GM19468 (cell line): ENCODE results near the gene PYGB.
A peak's percentile ranks its signal among the peaks of the same experiment; 100 is the strongest.

Experiments
- ATAC-seq: cut with Tn5 transposase; IDR thresholded peaks from one replicate; pipeline ENCODE4 v1.9.1; 2021; ENCODE audit warnings: mild to moderate bottlenecking, moderate library complexity, moderate number of reproducible peaks; ENCODE audit not compliant: unreplicated experiment; ENCODE audit errors: extremely low read depth

The PYGB gene

DNA sequence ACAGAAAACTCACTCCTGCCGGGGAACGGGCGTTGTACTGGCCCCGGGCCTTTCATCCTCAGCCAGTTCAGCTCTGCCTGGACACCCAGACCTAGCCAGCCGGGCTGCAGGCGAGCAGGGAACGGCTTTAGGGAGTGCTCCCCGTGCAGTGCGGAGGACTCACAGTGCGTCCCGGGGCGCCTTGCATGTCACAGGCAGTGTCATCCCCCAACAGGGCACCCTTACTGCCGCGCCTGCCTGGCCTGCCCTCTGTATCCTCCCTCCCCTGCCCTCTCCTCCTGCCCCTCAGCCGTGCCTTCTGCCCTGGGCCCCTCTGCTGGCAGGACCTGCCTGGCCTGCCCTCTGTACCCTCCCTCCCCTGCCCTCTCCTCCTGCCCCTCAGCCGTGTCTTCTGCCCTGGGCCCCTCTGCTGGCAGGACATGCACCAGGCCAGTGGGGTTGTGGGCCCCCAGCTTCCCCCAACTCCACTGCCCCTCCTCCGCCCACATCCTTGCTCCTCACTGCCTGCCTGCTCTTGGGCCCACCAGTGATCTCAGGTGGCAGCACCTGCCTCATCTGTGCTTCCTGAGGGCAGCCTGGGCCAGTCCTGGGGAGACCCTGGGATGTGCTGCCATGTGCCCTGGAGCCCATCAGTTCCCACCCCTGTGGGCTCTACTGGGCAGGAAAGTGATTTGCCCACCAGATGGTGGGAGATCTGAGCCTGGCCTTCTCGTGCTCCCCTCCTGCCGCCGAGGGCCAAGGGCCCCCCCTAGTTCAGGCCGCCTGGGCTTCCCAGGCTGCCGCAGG, 43.0 kb downstream of the PYGB start:
- ATAC-seq, result no peak

DNA sequence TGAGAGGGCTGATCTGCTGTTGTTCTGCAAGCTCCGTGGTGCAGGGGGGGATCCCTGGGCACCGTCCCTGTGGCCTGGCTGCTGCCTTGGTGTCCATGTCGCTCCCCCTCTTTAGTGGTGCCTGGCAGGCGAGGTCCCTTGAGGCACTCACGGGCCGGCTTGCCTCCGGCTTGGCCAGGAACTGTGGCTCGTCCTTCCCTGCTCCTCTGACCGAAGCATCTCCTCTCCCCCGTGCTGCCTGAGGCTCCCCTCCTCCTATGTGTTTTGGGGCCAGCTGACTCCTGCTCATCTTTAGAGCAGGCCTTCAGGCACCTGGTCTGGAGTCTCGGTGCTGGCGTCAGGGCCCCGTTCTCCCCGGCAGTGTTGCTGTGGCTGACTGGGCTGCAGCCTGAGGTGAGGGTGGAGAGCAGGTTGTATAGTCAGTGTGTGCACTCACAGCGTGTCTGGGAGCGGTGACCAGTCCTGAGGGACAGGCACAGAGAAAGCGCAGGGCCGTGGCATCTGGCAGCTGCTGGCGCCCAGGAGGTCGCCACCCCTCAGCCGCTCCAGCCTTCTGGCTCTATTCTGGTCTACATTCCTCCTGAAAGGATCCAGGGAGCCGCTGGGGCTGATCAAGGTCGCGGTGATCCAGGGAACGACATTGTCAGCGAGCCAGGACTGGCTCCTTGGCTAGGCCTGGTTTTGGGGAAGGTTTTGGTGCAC, 43.7 kb downstream of the PYGB start:
- ATAC-seq, result no peak

DNA sequence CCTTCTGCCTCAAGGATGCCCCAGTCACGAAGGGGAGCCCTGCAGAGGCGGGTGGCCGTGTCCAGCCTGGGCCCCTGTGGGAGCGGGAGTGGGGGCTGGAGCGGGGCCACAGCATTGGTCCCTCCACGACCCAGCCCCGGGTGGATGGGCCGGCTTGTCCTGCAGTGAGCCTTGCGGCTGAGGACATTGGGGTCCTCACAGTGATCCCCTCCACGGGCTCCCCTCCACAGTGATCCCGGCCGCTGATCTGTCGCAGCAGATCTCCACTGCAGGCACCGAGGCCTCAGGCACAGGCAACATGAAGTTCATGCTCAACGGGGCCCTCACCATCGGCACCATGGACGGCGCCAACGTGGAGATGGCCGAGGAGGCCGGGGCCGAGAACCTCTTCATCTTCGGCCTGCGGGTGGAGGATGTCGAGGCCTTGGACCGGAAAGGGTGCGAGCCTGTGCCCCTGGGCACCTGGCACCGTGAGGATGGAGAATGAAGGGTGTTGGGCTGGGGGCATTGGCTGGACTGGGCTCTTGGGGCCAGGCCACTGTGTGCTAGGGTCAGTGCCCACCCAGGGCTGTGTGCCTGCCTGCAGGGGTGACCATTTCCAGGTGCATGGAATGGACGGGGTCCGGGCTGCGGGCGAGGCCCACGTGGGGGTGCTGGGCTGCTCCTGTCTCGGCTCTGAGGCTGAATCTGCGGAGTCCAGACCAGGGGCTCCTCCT, 44.4 kb downstream of the PYGB start:
- no peak for ATAC-seq

DNA sequence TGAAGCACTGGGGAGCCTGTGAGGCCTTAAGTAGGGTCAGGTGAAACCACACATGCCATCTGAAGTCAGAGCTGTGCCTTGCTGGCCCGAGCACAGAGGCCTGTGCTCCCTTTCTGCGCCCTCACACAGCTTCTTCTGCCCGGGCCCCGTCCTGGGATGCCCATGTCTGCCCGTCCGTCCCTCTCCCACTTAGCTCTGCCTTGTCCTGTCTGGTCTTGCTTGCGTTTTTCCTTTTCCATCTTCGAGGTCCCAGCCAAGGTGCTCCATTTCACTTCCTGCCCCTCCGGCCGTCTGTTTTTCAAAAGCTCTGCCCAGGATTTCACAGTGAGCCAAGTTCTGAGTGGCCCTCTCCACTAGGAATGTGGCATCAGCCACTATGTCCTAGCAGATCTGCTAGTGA, 45.6 kb downstream of the PYGB start:
- ATAC-seq, result no peak

DNA sequence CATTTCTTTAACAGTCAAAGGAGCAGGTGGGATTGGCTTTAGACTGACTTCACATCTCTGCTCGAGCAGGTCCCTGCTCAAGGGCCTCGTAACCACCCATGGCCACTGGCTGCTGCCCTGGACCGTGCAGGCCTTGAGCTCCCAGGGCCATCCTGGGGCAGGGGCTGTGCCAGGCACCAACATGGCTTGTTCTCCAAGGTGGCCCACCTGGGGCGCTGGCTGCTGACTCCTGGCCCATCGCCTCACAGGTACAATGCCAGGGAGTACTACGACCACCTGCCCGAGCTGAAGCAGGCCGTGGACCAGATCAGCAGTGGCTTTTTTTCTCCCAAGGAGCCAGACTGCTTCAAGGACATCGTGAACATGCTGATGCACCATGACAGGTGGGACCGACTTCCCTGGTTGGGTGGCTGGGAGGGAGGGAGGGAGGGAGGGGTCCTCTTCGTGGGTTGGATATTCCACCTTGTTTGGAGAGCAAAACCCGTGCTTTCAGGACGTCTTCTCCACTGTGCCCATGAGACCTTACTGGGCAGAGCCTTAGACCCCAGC, 46.1 kb downstream of the PYGB start:
- ATAC-seq, result no peak

DNA sequence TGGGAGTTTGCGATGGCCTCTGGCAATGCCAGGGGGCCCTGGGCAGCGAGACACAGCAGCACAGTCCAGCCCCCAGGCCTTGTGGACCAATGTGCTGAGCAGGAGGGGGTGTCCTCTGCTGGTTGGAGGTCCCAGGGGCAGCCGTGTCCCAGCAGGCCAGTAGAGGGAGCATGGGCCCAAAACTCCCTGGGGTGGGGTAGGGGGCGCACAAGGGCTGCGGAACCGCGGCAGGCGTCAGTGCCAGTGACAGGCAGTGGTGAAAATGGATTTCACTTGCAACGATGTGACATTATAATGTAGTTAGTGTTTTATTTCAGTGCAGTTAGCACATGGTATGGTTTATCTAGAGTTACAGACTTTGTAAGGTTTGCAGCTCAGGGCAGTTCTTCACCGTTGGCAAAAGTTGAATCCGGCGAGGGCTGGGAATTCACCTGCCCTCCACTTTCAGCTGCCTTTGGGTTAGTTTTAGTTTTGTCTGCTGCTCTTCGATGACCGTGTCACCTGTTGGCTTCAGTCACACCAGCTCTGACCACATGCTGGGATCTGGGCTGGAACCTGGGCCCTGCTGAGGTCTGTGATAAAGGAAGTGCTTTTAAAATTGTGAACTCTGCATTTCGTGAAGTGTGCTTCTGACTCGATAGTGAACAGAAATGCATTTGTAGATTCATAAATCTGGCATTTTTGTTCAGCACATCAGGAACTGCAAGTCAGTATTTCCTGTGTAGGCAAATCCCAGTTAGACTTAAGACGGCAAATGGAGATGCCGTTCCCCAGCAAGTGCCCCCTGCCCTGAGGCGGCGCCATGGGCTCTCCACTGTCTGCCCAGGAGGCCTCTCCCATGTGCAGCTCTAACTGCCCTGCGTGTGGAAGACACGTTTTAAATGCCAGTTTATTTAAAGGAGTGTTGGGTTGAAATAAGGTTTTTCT, 46.8 kb downstream of the PYGB start:
- ATAC-seq, result no peak

DNA sequence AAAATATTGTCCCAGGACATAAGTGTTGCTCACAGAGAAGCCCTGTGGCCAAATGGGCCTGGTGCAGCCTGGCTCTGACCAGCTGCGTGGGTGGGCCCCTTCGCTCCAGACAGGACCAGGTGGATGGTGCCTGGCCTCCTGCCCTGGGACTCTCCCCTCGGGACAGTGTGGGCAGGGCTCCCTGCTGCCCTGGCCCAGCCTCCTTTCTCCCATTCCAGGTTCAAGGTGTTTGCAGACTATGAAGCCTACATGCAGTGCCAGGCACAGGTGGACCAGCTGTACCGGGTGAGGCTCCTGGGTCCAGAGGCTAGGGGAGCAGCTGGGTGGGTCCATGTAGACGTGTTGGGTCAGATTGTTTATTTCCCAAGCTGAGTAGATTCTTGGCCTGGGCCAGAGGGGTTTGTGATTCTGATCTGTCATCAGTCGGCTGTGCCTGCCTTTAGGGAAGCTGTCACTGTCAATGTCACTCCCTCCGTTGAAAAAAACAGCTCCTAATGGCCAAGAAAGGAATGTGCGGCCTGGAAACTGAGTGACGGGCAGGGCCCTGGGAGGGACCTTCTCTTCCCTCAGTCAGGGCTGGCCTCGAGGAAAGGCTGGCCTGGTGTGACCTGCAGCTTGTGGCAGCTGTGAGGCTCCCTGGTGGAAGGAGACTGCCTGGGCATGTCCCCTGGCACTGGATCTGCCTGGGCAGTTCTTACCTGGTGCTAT, 47.7 kb downstream of the PYGB start:
- no peak for ATAC-seq

DNA sequence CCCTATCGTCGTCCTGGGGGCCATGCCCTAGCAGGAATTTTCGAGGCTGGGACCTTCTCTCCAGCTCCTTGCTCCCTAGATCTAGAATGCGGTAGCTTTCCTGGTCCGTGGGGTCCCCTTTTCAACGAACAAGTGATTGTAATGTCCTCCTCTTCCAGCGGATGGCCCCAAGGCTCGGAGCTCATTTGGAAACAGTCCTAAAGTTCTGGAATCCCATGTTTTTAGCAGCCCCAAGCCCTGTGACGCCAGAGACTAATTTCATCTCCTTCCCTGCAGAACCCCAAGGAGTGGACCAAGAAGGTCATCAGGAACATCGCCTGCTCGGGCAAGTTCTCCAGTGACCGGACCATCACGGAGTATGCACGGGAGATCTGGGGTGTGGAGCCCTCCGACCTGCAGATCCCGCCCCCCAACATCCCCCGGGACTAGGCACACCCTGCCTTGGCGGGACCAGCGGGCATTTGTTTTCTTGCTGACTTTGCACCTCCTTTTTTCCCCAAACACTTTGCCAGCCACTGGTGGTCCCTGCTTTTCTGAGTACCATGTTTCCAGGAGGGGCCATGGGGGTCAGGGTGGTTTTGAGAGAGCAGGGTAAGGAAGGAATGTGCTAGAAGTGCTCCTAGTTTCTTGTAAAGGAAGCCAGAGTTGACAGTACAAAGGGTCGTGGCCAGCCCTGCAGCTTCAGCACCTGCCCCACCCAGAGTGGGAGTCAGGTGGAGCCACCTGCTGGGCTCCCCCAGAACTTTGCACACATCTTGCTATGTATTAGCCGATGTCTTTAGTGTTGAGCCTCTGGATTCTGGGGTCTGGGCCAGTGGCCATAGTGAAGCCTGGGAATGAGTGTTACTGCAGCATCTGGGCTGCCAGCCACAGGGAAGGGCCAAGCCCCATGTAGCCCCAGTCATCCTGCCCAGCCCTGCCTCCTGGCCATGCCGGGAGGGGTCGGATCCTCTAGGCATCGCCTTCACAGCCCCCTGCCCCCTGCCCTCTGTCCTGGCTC, 48.5 kb downstream of the PYGB start:
- ATAC-seq, result peak; percentile 15

DNA sequence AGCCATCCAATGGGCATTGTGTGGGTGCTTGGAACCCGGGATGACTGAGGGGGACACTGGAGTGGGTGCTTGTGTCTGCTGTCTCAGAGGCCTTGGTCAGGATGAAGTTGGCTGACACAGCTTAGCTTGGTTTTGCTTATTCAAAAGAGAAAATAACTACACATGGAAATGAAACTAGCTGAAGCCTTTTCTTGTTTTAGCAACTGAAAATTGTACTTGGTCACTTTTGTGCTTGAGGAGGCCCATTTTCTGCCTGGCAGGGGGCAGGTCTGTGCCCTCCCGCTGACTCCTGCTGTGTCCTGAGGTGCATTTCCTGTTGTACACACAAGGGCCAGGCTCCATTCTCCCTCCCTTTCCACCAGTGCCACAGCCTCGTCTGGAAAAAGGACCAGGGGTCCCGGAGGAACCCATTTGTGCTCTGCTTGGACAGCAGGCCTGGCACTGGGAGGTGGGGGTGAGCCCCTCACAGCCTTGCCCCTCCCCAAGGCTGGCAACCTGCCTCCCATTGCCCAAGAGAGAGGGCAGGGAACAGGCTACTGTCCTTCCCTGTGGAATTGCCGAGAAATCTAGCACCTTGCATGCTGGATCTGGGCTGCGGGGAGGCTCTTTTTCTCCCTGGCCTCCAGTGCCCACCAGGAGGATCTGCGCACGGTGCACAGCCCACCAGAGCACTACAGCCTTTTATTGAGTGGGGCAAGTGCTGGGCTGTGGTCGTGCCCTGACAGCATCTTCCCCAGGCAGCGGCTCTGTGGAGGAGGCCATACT, 49.4 kb downstream of the PYGB start:
- peak; percentile 63 for ATAC-seq

DNA sequence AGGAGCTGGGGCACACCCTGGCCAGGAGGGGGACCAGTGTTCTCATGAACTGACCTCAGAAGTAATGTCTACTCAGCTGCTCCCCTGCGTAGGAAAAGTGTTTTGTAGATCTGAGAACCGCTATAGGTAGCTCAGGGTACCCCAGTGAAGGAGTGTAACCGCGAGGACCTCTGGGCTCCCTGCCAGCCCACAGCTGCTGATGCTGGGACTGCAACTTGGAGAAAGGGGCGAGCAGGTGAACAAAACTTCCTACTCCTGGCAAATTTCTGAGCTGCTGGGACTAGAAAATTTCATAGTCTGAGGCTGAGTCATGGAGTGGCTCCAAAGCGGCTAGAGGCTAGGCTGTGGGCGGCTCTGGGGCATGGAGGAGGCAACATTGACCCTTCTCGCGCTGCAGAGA, 51.9 kb downstream of the PYGB start:
- ATAC-seq, result no peak

DNA sequence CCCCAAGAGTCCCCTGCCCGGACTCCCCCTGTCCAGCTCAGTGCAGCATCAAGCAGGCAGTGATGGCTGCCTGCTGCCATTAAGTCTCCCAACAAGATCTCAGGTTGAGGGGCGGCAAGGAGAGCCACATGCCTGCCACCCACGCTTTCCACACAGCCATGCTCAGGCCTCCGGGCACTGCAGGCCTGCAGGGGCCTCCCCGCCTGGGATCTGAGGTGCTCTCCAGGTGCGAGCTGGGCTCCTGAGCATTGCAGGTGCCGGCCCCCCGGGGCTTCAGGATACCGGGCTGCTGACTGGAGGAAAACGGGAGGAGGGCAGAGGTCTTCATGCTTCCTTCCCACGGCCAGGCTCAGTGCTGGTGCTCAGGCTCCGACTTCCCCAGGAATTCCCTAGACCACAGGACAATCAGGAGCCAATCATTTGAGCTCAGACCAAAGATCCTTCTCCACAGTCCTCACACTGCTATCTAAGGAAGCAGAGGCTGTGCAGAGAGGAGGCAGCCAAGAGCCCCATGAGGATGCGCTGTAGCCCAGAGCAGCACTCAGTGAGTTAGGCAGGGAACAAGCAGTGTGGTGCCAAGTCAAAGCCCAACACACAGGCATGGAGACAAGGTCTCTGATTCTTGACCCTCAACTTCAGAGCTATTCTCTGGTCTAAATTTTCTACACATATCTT, 52.7 kb downstream of the PYGB start:
- ATAC-seq, result no peak

DNA sequence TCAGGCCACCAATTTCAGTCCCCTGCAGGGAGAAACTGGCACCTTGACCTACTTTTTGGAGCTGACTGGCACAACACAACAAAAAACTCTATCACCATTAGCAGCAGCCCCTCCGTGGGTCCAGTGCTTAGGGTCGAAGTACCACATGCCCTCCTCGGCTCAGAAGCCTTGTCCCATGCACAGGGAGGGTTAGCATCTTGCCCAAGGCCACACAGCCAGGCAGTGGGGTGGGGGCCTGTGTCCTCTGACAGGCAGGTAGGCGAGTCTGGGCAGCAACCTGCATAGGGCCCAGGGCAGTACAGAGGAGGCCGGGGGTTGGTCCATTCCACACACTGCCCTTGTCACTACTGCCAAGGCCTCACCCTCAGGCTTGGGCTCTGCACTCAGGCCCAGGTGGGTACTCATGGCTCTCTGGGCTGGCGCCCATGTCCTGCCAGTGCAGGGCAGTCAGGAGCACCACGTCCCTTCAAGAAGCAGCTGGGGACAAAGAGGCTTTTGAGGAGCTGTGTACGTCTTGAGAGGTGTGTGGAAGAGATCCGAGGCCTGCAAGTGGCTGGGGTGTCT, 53.6 kb downstream of the PYGB start:
- no peak for ATAC-seq

DNA sequence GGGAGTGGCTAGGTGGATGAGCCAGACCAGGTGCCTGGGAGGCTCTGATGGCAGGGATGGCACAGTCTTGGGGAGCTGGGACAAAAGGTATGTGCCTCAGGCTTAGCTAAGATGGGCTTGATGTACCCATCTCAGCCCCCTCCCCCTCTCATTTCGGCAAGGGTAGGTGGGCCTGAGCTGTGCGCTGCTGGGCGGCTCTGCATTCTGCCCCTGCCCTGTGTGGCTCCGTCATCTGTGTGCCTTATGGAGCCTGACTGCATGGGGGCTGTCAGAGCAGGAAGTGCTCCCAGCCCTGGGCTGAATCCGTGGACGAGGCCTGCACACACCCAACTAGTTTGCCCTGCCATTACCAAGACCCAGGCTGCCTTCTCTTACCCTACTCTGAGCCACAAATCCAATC, 54.7 kb downstream of the PYGB start:
- no peak for ATAC-seq

DNA sequence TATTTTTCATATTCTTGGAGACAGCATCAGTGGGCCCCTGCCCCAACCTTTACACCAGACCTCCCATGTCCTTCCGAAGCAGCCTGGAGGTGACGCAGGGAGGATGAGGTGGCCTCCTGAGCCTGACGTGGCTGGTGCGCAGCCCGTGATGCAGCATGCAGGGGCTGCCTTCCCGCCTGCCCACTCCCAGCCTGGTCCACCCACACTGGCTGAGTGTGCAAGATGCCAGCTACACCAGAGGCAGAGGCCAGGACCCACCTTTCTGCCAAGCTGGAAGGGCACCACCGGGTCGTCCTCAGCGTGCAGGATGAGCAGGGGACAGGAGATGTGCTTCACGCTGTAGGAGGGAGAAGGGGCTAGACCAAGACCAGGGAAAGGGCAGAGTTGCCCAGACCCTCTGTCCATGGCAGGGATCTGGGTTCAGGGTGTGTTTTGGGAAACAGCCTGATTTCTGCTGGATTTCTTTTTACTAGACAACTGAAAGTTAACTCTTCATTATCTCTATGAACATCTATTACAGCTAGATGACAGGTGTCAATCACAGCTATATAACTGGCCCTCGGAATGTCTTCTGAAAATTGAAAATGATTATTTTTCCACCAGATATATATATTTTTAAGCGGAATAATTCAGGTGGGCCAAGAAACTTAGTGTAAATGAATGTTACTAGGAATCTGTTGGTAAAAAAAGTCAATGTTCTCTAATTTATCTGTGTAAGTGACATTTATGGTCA, 55.6 kb downstream of the PYGB start:
- ATAC-seq, result no peak

DNA sequence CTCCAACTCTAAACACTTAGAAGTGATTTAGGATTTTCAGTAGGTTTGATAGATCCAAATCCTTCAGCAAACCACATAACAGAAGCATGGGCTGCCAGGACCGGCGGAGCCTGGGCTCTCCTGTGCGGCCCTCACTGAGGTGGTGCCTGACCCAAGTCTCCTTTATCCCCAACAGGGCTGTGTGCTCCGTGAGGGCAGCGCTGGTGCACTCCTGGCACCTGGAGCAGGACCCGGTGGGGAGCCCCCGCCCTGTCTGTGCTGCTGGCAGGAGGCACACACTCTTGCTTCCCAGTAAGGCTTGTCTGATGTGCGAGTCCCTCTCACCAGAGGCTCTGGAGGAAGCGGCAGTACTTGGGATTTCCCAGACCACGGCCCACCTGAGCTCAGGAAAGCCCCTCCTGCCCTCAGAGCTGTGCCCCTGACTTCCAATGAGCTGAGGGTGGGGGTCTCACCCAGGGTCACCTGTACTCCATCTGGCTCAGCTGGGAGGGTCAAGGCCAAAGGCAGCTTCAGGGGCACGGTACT, 56.2 kb downstream of the PYGB start:
- no peak for ATAC-seq
